Transverse colon (tissue), 4 donors: ENCODE data around the gene RALGAPA2. TPM values are rescaled to one million over a fixed set of nuclear protein-coding genes. Genes with fewer than 3 reads are reported as not detected.

Experiments
- DNase-seq: peaks from one replicate; pipeline ENCODE4 v3.0.0-alpha.2; 2019
- H3K27ac ChIP-seq, 4 donors: fragments of 200-600 bp; sonication (generic); 2 replicates each; pipeline ENCODE4 v1.5.1; 2016 to 2018; ENCODE audit warnings: inconsistent platforms in 4 of 4
- H3K27me3 ChIP-seq: fragments of 200-600 bp; sonication (generic); 2 replicates; pipeline ENCODE4 v1.5.1; 2017; ENCODE audit warnings: inconsistent platforms
- H3K36me3 ChIP-seq, 4 donors: fragments of 200-600 bp; sonication (generic); 2 replicates each; pipeline ENCODE4 v1.5.1; 2017 to 2019; ENCODE audit warnings: inconsistent platforms in 4 of 4
- H3K4me1 ChIP-seq, 4 donors: fragments of 200-600 bp; sonication (generic); 2 replicates each; pipeline ENCODE4 v1.5.1; 2017 to 2020; ENCODE audit warnings: inconsistent platforms in 4 of 4
- H3K4me3 ChIP-seq, 4 donors: fragments of 200-600 bp; sonication (generic); 1 replicate in 1 of 4; 2 replicates in 3 of 4; pipeline versions ENCODE4 v1.5.1 to v1.6.1; 2017 to 2019; ENCODE audit warnings: inconsistent platforms in 4 of 4
- H3K9me3 ChIP-seq, 2 donors: fragments of 200-600 bp; sonication (generic); 2 replicates each; pipeline ENCODE4 v1.5.1; 2017 to 2019; ENCODE audit warnings: inconsistent platforms in 2 of 2
- EP300 ChIP-seq: sonication (generic); formaldehyde crosslinking; IDR thresholded peaks from one replicate; pipeline ENCODE4 v1.6.1; 2017; ENCODE audit warnings: antibody characterized with exemption, low read depth
- POLR2A ChIP-seq: fragments of 450-650 bp; IDR thresholded peaks from one replicate; pipeline ENCODE4 v1.6.1; 2016; ENCODE audit warnings: antibody characterized with exemption, mild to moderate bottlenecking, moderate library complexity
- POLR2AphosphoS5 ChIP-seq, 3 donors: sonication (generic); formaldehyde crosslinking; IDR thresholded peaks; one replicate each; pipeline ENCODE4 v1.6.1; 2016; ENCODE audit warnings: antibody characterized with exemption in 3 of 3
- WGBS, 2 donors: methylation state at CpG; one replicate each; pipeline ENCODE4 v1.1.5; 2018; ENCODE audit warnings: low coverage in 1 of 2; 5-methylcytosine and 5-hydroxymethylcytosine counted together
- in situ Hi-C, 4 donors: fragments of 200-750 bp; cut with MboI; loops; one replicate each; pipeline versions ENCODE4 v1.15.0 to v1.15.1; 2017; ENCODE audit warnings: low sequenced_read_pairs in 3 of 4, low pct_ligation_motif_present in 1 of 4, low pct_unique_long_range_greater_than_20kb in 1 of 4
- intact Hi-C: fragments of 100-400 bp; cut with DNase I; formaldehyde crosslinking; loops from one replicate; pipeline ENCODE4 v1.15.1; 2023; ENCODE audit warnings: low total_unique reads
- total RNA-seq, 4 donors: library from RNA; depleted of rRNA; stranded (reverse); fragments of >200 nt; gene quantifications; one replicate each; pipeline ENCODE4 v1.1.0, GENCODE V29; 2016
- TF ChIP-seq, protein P1 (sequence below), 5 experiments: fragments of 200-600 bp in 3 of 5; fragments of 450-650 bp in 2 of 5; sonication (generic) in 3 of 5; IDR thresholded peaks; 1 replicate in 2 of 5; 2 replicates in 3 of 5; pipeline ENCODE4 v1.5.1; 2016 to 2017; ENCODE audit warnings: antibody characterized with exemption in 5 of 5, inconsistent platforms in 3 of 5, mild to moderate bottlenecking in 2 of 5, moderate library complexity in 1 of 5

Gene RALGAPA2
- total RNA-seq, 4 donors from 2014 or later = 29.5 to 84.0 (median 66.5) TPM

DNA sequence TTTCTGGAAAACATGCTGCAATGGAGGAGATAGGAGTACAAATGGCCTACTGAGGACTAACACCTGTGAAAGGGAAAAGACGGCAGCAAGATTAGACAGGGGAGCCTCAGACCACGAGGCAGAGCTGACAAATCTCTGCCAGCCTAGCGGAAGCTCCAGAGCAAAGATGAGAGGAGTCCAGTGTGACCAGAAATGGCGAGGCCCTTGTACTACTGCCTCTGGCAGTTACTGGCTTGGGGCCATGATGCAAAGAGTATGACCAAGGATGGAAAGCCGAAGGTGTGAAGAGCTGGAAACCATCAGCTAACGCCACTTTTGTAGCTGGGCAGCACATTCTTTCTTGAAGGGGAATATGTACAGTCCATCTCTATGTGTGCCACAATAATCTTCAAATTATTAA is 55.4 kb downstream of the RALGAPA2 start:
- DNase-seq = no peak
- TF ChIP-seq, protein P1, sequence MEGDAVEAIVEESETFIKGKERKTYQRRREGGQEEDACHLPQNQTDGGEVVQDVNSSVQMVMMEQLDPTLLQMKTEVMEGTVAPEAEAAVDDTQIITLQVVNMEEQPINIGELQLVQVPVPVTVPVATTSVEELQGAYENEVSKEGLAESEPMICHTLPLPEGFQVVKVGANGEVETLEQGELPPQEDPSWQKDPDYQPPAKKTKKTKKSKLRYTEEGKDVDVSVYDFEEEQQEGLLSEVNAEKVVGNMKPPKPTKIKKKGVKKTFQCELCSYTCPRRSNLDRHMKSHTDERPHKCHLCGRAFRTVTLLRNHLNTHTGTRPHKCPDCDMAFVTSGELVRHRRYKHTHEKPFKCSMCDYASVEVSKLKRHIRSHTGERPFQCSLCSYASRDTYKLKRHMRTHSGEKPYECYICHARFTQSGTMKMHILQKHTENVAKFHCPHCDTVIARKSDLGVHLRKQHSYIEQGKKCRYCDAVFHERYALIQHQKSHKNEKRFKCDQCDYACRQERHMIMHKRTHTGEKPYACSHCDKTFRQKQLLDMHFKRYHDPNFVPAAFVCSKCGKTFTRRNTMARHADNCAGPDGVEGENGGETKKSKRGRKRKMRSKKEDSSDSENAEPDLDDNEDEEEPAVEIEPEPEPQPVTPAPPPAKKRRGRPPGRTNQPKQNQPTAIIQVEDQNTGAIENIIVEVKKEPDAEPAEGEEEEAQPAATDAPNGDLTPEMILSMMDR (IDR thresholded peaks at IDR 0.05) = no peak
- TF ChIP-seq POLR2A (no peak), POLR2AphosphoS5 (IDR thresholded peaks at IDR 0.05) (no peak), EP300 (no peak)
- no peak overlapping the region for H3K4me3 ChIP-seq
- H3K27me3 ChIP-seq = no peaks in the 10 kb centered on the region
- WGBS, 2 donors = 91 to 93% methylated on average over 6 of the region's 6 CpGs
- H3K4me1 ChIP-seq = no peaks in the 10 kb centered on the region
- no peak overlapping the region for H3K27ac ChIP-seq
- H3K36me3 ChIP-seq = peaks cover 0 to 5% (median 0%) of the 10 kb centered on the region in 4 donors
- no peaks in the 10 kb centered on the region for H3K9me3 ChIP-seq
- in situ Hi-C loops = loop anchor here in 3 of 4 donors (10.0 kb wide), 1 partner anchor 168 kb away; no protein-coding TSS in a partner anchor
- intact Hi-C loops = no loop called here

DNA sequence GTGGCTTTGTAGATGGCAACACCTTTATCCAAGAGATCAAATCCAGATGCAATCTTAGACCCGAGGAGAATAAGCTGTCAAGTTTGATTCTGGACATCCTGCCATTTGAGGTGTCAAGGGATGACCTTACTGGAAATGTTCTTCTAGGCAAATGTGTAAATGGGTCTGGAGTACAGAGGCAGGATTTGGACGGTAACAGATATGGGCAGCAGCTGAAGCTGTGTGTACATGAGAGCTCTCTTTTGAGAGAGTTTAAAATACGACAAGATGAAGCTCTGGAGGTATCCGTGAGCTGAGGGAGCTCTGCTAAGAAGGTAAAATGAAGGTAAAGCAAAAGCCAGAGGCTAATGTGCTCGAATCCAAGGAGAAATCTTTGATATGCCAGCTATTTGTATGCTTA is 56.6 kb downstream of the RALGAPA2 start:
- intact Hi-C loops (no loop called here), in situ Hi-C loops (loop anchor here in 3 of 4 donors (10.0 kb wide), 1 partner anchor 169 kb away; no protein-coding TSS in a partner anchor)
- Histone ChIP-seq H3K27ac (no peak overlapping the region), H3K27me3 (no peaks in the 10 kb centered on the region), H3K4me1 (no peaks in the 10 kb centered on the region), H3K4me3 (no peak overlapping the region), H3K9me3 (no peaks in the 10 kb centered on the region), H3K36me3 (peaks cover 0 to 4% (median 0%) of the 10 kb centered on the region in 4 donors)
- no peak for DNase-seq
- 83 to 93% methylated on average over 3 to 5 of the region's 5 CpGs for WGBS, 2 donors
- TF ChIP-seq, protein P1 (IDR thresholded peaks at IDR 0.05) = no peak
- TF ChIP-seq EP300 (no peak), POLR2AphosphoS5 (IDR thresholded peaks at IDR 0.05) (no peak), POLR2A (no peak)

DNA sequence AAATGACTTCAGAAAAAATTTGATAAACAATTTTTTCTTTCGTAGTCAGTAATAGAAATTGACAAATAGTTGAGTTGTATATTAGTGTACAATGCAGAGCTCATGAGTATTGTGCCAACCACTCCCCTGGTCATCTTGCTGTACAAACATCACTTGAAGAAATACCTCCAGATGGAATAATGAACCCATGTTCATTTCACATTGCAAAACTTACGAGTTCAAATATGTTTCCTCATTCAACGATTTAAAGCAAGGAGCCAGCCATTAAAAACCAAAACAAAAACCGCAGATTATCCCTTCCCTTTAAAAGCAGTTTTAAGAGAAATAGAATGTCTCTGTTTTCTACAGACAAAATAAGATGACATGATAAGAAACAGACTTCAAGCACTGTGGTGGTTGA is 62.5 kb downstream of the RALGAPA2 start:
- 87 to 93% methylated on average over 4 of the region's 4 CpGs for WGBS, 2 donors
- no peaks in the 10 kb centered on the region for H3K9me3 ChIP-seq
- no peak overlapping the region for H3K4me3 ChIP-seq
- intact Hi-C loops = no loop called here
- H3K27me3 ChIP-seq = no peaks in the 10 kb centered on the region
- no peak overlapping the region for H3K27ac ChIP-seq
- DNase-seq = no peak
- no peaks in the 10 kb centered on the region for H3K36me3 ChIP-seq
- TF ChIP-seq POLR2AphosphoS5 (IDR thresholded peaks at IDR 0.05) (no peak), POLR2A (no peak)
- H3K4me1 ChIP-seq = no peaks in the 10 kb centered on the region
- in situ Hi-C loops = loop anchor here in 3 of 4 donors (10.0 kb wide), 1 partner anchor 175 kb away; no protein-coding TSS in a partner anchor

DNA sequence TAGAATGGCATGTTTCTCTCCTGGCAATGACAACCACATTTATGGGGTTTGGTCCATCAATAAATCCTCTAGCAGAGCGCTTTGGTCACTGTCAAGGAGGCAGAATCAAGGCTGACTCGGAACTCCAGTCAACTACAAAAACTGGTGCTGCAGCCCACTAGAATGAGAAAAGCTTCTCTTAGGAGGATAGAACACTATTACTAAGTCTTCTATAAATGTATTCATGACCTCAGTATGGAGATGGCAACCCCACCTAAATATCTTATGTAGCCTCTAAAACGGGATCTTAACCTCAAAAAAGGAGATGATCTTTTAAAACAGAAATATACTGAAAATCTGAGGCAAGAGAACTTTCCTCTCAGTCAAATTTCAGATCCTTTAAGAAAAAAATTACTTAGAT is 68.5 kb downstream of the RALGAPA2 start:
- in situ Hi-C loops (no loop called here), intact Hi-C loops (no loop called here)
- 86 to 100% methylated on average over 3 of the region's 3 CpGs for WGBS, 2 donors
- TF ChIP-seq POLR2A (no peak), POLR2AphosphoS5 (IDR thresholded peaks at IDR 0.05) (no peak), EP300 (no peak)
- TF ChIP-seq, protein P1 (IDR thresholded peaks at IDR 0.05) = no peak
- H3K27me3 ChIP-seq = no peaks in the 10 kb centered on the region
- no peak for DNase-seq
- H3K9me3 ChIP-seq = no peaks in the 10 kb centered on the region
- H3K36me3 ChIP-seq = peaks cover 0 to 12% (median 0%) of the 10 kb centered on the region in 4 donors
- no peak overlapping the region for H3K27ac ChIP-seq
- H3K4me1 ChIP-seq = no peaks in the 10 kb centered on the region
- no peak overlapping the region for H3K4me3 ChIP-seq

DNA sequence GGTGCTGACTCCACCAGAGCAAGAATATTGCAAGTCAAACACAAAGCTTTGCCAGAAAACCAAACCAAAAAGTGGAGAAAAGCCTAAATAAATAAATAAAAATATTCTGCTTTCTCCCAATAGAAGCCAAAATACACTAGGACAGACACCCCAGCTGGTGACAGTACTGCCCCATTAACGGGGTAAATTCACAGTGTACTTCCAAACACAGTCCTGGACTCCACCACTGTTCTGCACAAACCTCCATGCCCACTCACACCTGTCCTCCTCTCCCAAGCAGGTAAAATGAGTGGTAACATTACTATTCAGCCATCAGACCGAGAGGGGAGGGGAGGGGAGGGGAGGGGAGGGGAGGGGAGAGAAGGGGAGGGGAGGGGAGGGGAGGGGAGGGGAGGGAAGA is 70.7 kb downstream of the RALGAPA2 start:
- no peak for DNase-seq
- Histone ChIP-seq H3K4me1 (no peaks in the 10 kb centered on the region), H3K27ac (no peak overlapping the region), H3K4me3 (no peak overlapping the region), H3K36me3 (peaks cover 0 to 26% (median 0%) of the 10 kb centered on the region in 4 donors), H3K9me3 (no peaks in the 10 kb centered on the region), H3K27me3 (no peaks in the 10 kb centered on the region)
- intact Hi-C loops = no loop called here
- in situ Hi-C loops = no loop called here
- 87 to 100% methylated on average over 1 to 2 of the region's 2 CpGs for WGBS, 2 donors
- TF ChIP-seq EP300 (no peak), POLR2A (no peak), POLR2AphosphoS5 (IDR thresholded peaks at IDR 0.05) (no peak)
- TF ChIP-seq, protein P1 (IDR thresholded peaks at IDR 0.05) = no peak
